Ishikawa (cell line): Measurements from ENCODE around the gene BIRC5.

Source experiments
- CEBPB ChIP-seq: IDR thresholded peaks from 2 replicates; pipeline ENCODE4 v1.6.1; 2012
- CREB1 ChIP-seq: IDR thresholded peaks from 2 replicates; pipeline ENCODE4 v1.6.1; 2012; ENCODE audit warnings: low read depth
- EGR1 ChIP-seq: IDR thresholded peaks from 2 replicates; pipeline ENCODE4 v1.6.1; 2012
- EP300 ChIP-seq: IDR thresholded peaks from 2 replicates; pipeline ENCODE4 v1.6.1; 2012; ENCODE audit warnings: borderline replicate concordance
- FOXM1 ChIP-seq: IDR thresholded peaks from 2 replicates; pipeline ENCODE4 v1.6.1; 2012; ENCODE audit warnings: low read depth, borderline replicate concordance
- MAX ChIP-seq: IDR thresholded peaks from 2 replicates; pipeline ENCODE4 v1.6.1; 2012
- NFIC ChIP-seq: IDR thresholded peaks from 2 replicates; pipeline ENCODE4 v1.6.1; 2012
- RAD21 ChIP-seq: IDR thresholded peaks from 2 replicates; pipeline ENCODE4 v1.6.1; 2012; ENCODE audit warnings: low read depth
- REST ChIP-seq: IDR thresholded peaks from 2 replicates; pipeline ENCODE4 v1.6.1; 2012; ENCODE audit warnings: low read depth, mild to moderate bottlenecking
- TAF1 ChIP-seq: IDR thresholded peaks from 2 replicates; pipeline ENCODE4 v1.6.1; 2012; ENCODE audit warnings: low read depth, mild to moderate bottlenecking
- TCF12 ChIP-seq: IDR thresholded peaks from 2 replicates; pipeline ENCODE4 v1.6.1; 2012; ENCODE audit warnings: low read depth
- TEAD4 ChIP-seq: IDR thresholded peaks from 2 replicates; pipeline ENCODE4 v1.6.1; 2012
- USF1 ChIP-seq: IDR thresholded peaks from 2 replicates; pipeline ENCODE4 v1.6.1; 2012
- YY1 ChIP-seq: IDR thresholded peaks from 2 replicates; pipeline ENCODE4 v1.6.1; 2012; ENCODE audit warnings: low read depth
- ZBTB7A ChIP-seq: IDR thresholded peaks from 2 replicates; pipeline ENCODE4 v1.6.1; 2012; ENCODE audit warnings: low read depth

Gene BIRC5

GRCh38 chr17:78269955-78270381 lies 55.9 kb downstream of the BIRC5 start:
- TF ChIP-seq EGR1 (no peak), FOXM1 (no peak), EP300 (no peak), USF1 (no peak), CEBPB (no peak), REST (no peak), YY1 (no peak), TEAD4 (no peak), RAD21 (no peak)

GRCh38 chr17:78271419-78272170 lies 57.5 kb downstream of the BIRC5 start:
- TF ChIP-seq YY1 (no peak), FOXM1 (no peak), REST (no peak), NFIC (no peak), CREB1 (no peak), TEAD4 (no peak), RAD21 (no peak), TAF1 (no peak), USF1 (no peak), TCF12 (no peak), MAX (no peak)

- TF ChIP-seq USF1 (peak; percentile 40; the same call in 1 of the 2 replicates), RAD21 (no peak), CEBPB (no peak), FOXM1 (no peak), NFIC (no peak), EP300 (no peak), CREB1 (peak; percentile 37; the same call in 1 of the 2 replicates), MAX (no peak), YY1 (no peak), ZBTB7A (no peak), TCF12 (no peak)
These were observed 58.3 kb downstream of the BIRC5 start for GRCh38 chr17:78272181-78272913.

GRCh38 chr17:78272914-78273258 lies 58.8 kb downstream of the BIRC5 start:
- TF ChIP-seq MAX (peak; percentile 70; the same call in 1 of the 2 replicates), YY1 (no peak), ZBTB7A (0 out of 2 replicates have a peak, but pooled peaks have one; percentile 34)

GRCh38 chr17:78273813-78274212 lies 59.8 kb downstream of the BIRC5 start:
- TF ChIP-seq REST, result no peak
- TF ChIP-seq TEAD4, result no peak
- no peak for TF ChIP-seq FOXM1
- TF ChIP-seq CEBPB, result no peak
- no peak for TF ChIP-seq YY1
- no peak for TF ChIP-seq TCF12
- no peak for TF ChIP-seq RAD21
- no peak for TF ChIP-seq CREB1
- TF ChIP-seq EP300, result no peak
- no peak for TF ChIP-seq MAX
- no peak for TF ChIP-seq USF1
- no peak for TF ChIP-seq TAF1
- no peak for TF ChIP-seq EGR1
- TF ChIP-seq NFIC, result no peak
- no peak for TF ChIP-seq ZBTB7A
